Right lung (tissue), 5 donors: ENCODE measurements around the gene SLC35D3. TPM values are rescaled to one million over a fixed set of nuclear protein-coding genes. Genes with fewer than 3 reads are reported as not detected.
"Not testable (repeated sequence)": the region's sequence is repeated elsewhere in the genome, so short reads cannot be mapped to it uniquely, and the experiment has no call there.

Source experiments
- DNase-seq, 2 donors: peaks; one replicate each; pipeline ENCODE4 v3.0.0-alpha.2; 2013
- polyA plus RNA-seq, 5 donors: library from polyadenylated mRNA; unstranded; fragments of 120-200 nt; gene quantifications; one replicate each; pipeline versions ENCODE4 v1.2.1 to v1.2.3, GENCODE V29; 2013; ENCODE audit warnings: inconsistent platforms in 1 of 5, low replicate concordance in 1 of 5; ENCODE audit not compliant: insufficient read length in 5 of 5, insufficient read depth in 1 of 5

Gene SLC35D3
- polyA plus RNA-seq, 5 donors, result 1.1 to 2.3 (median 1.5) TPM

DNA sequence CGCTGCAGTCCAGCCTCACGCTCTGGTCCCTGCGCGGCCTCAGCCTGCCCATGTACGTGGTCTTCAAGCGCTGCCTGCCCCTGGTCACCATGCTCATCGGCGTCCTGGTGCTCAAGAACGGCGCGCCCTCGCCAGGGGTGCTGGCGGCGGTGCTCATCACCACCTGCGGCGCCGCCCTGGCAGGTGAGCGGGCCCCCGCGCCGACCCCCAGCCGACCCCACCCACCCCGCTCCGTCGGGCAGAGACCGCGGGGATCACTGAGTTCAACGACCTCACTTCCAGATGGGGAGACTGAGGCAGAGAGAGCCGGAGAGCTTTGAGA lies 545 bp downstream of the SLC35D3 start:
- DNase-seq, result no peak

DNA sequence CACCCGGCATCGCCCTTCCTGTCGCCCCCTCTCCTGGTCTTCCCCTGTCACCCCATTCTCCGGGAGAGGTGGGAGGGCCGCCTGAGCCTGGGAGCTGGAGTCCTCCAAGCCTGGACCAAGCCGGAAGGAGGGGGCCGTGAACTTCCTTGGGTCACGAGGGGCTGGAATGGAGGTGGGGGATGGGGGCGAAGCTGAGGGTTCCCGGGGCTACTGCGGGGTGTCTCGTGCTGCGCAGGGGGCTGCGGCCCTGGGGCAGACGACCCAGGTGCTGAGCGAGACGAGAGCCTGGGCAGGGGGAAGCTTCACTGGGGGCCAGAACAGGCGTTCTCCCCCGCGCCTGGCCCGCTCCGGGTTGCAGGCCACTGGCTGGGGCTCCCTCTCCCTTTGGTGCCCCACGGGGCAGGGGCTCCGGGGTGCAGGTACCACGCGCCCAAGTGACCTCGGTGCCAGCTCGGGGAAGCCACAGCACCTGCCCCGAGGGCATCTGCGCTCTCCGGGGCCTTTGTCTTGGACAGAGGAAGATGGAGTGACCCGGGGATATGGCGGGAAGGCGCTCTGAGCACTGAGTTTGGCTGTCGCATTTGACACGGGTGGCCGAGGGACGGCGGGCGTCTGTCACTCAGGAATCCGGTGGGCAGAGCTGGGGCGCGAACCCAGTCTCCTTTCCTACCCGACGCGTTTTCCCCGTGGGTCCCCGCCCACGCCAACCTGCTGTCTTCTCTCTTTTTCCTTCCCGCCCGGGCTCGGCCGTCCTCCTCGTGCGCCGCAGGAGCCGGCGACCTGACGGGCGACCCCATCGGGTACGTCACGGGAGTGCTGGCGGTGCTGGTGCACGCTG lies 1.2 kb downstream of the SLC35D3 start:
- no peak for DNase-seq

DNA sequence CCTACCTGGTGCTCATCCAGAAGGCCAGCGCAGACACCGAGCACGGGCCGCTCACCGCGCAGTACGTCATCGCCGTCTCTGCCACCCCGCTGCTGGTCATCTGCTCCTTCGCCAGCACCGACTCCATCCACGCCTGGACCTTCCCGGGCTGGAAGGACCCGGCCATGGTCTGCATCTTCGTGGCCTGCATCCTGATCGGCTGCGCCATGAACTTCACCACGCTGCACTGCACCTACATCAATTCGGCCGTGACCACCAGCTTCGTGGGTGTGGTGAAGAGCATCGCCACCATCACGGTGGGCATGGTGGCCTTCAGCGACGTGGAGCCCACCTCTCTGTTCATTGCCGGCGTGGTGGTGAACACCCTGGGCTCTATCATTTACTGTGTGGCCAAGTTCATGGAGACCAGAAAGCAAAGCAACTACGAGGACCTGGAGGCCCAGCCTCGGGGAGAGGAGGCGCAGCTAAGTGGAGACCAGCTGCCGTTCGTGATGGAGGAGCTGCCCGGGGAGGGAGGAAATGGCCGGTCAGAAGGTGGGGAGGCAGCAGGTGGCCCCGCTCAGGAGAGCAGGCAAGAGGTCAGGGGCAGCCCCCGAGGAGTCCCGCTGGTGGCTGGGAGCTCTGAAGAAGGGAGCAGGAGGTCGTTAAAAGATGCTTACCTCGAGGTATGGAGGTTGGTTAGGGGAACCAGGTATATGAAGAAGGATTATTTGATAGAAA lies 2.0 kb downstream of the SLC35D3 start:
- DNase-seq, result no peak

DNA sequence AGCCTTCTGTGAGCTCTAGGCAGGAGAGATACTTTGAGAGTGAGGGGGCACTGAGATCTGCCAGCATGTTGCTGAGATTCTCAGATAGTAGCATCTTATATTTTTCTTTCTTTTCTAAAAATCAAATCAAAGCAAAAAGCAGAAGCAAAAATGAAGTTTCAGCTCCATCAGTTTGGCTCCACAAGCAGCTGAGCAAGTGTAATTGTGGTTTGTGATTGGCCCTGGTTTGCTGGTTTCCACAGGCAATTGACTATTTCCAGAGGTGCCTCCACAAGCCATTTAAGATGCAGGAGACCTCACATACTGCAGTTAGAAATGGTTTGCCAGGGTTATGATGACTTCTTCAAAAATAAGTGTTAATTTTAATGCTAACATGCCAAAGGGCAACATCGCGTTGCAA lies 4.3 kb downstream of the SLC35D3 start:
- DNase-seq, result no peak

DNA sequence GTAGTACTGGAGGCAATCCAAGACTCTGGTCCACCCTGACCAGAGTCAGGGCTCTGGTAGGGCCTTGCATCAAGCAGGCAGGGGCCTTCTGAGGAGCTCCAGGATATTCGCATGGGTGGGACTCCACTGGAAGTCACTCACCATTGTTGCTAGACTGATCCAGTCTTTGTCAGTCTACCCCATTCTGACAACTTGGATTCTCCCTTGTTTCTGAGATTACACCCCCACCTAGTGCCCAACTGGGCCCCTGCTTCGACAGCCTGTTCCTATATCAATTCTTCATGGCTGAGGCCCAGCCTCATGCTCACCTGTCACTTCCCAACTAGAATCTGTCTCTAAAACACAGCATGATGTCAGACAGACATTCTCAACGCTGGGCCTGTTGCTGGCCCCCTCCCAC lies 5.2 kb downstream of the SLC35D3 start:
- no peak for DNase-seq

DNA sequence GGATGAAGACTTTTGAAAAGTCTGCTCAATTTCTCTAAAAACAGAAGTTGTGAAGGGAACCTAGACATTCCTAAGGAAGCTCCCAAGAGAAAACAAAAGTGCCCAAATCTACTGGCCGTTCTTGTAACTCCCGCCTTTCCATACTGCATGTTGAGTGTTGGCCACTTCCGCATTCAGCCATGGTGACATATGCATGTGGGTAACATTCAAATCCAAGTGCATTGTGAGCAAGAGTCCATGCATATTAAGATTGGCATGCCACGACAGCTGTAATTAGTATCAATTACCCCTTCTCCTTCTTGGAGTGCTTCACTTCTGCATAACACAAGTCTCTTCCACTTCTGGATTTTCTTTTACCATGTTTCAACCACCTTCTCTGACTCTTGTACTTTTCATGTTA lies 8.4 kb downstream of the SLC35D3 start:
- no peak for DNase-seq

DNA sequence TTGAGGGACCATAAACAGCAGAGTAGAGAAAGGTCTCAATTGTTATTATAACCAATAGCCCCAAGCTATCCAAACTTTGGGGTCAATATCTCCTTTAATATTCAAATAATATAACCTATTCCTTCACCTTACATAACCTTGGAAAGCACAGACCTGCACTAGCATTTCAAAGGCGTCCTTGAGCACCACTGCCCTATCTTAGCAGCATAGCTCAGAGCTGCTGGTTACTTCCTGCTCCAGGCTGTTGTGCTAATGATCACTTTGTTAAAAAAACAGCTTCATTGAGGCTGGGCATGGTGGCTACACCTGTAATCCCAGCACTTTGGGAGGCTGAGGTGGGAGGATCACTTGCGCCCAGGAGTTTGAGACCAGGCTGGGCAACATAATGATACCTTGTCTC lies 10.5 kb downstream of the SLC35D3 start:
- DNase-seq, result no peak

DNA sequence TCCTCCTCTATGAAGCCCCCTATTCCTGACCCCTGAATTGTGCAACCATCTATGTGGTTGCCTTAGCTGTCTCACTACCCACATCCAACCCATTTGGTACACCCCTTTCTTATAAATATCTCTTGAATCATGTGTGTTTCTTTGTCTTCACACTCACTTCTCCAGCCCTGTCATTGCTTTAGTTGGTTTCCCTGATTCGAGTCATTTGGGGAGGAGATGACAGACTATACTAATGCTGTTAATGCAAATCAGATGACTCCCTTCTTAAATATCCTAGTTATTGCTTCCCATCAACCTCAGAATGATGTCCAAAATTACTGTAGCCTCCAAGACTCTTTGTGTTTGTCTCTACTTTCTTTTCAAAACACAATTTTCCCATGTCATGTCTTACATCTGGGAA lies 23.0 kb downstream of the SLC35D3 start:
- no peak for DNase-seq

DNA sequence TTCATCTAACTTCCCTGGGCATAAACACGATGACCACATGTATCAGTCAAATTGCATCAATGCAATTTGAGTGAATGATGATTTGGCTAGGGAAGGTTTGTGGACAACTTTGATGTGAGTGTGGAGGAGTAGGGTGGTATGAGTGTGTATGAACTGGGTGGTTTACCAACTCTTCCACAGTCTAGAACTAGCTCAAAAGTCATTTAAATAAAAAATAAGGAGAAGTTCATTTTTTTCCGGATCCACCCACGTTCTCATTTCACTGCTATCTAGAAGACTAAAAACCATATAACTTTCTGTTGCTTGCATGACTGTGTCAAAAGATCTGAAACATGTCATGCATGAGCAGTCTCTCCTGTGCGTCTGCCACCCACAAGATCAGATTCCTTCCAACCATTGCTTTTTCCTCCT lies 23.6 kb downstream of the SLC35D3 start:
- DNase-seq, result no peak

DNA sequence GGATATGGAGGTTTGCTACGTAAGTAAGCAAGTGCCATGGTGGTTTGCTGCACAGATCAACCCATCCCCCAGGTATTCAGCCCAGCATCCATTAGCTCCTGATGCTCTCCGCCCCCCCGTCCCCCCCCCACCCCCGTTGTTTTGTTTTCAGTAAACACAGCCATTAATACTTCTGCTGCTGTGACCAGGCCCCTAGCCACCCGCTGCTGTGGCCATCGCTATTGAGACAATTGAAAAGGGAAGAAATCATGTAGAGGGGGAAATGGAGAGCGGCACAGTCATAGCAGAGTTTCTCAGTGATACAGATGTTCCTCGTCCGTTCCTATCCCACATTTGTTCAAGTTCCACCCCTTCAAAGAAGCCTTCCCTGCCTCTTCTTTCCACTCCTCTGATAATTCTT lies 24.9 kb downstream of the SLC35D3 start:
- no peak for DNase-seq

DNA sequence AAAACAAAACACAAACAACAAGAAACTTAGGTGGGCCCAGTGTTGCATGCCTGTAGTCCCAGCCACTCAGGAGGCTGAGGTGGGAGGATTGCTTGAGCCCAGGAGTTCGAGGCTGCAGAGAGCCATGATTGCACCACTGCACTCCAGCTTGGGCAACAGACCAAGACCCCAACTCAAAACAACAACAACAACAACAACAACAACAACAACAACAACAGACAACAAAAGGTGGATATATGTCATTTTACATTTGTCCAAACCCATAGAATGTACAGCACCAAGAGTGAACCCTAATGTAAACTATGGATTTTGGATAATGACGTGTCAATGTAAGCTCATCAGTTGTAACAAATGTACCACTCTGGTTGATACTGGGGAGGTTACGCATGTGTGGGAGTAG lies 27.9 kb downstream of the SLC35D3 start:
- not testable (repeated sequence) for DNase-seq

DNA sequence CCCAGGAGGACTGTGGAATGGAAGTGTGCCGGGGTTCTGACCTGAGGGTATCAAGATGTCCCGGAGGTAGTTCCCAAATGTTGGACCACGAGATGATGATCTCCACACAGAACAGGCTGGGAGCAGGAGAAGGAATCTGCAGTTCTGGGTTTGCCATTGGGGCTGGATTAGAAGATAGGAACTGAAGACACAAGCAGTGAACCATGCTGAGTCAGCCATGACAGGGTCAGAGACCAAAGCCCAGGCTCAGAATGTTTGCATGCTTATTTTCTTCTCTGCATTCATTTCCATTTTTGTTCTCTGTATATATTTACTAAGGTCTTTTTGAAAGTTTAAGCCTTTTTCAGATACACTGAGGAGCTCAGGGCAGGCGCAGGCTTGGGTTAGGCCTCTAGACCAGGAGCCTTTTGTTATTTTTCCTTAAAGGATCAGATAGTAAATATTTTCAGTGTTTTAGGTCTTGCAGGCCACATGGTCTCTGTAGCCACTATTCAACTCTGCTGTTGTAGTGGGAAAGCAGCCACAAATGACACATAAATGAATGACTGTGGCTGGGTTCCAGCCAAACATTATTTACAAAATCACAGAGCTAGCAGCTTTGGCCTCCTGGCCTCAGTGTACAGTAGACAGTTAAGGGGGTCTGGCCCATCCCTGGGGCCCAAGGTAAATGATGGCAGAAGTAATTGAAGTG lies 28.5 kb downstream of the SLC35D3 start:
- DNase-seq, result no peak

DNA sequence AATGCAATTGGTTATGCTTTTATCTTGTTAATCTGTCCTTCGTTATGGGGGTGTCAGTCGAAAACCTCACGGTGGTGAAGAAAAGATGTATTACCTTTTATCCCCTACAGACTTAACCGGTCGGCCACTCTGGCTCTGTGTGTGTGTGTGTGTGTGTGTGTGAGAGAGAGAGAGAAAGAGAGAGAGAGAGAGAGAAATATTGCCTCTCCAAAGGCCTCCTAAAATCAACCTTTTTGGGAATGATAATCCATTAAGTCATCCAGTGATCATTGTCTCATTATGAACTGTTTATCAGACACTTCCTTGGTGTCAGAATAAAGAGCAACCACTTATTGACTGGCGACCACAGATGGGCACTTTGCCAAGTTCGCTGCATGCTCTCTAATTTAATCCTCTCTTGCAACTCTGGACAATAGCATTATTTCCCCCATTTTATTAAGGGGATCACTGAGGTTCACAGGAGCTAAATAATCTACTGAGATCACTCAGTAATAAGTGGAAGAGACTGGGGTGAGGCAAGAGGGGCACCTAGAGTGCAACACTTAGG lies 30.7 kb downstream of the SLC35D3 start:
- DNase-seq, result no peak

DNA sequence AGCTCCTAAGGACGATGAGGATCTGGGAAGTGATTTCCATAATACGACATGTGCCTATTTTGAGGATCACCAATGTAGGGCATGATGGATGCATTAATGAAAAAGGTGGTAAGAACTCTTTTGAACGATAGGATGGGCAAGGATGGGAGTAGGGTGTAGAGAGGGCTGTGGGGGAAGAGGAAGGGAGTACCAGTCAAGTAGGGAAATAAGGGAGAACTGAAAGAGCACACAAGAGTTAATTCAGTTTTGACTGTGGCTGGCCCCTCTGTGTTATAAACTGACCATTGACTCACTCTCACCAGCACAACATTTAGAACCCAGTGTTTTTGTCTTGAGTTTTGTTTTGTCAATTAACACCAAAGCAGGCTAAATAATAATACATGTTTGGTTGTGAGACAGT lies 33.0 kb downstream of the SLC35D3 start:
- DNase-seq, result no peak

DNA sequence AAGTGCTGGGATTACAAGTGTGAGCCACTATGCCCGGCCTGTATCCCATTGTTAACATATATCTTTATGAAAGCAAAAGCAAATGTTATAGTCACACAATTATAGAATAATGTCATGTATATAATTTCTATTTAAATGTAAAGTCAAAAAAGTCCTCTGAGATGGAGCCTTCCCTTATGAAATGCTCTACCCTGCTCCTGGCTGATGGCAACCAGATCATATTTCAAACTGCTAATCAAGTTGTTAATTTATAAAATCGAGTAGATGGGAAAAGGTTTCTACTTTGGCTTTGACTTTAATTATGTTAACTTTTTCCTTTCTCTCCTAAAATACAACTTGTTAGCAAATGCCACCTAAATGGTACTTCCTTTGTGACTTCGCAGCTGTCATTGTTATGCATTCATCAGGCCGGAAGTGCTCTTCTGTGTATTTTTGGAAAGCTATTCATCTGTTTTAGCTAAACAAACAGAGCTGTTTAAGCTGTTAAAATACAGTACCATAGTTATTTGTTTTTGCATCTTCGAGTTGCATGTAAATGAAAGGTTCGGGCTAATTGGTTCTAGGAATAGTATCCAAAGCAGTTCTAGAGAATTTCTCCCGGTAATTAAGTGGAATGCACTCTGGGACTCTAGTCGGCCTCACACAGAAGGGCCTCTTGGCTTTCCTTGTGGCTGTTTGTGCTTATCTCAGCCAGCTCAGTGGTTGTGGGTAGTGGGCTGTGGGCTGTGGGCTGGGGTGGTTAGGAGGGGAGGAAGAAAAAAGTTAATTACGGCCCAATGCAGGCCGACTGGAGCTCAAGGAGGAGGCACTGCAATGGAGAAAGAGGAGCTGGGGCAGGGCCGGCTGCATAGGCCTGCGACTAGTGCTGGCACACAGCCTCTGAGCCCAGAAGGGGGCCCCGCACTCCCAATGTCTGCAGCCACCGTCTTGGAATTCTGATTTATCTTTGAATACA lies 34.8 kb downstream of the SLC35D3 start:
- no peak for DNase-seq

DNA sequence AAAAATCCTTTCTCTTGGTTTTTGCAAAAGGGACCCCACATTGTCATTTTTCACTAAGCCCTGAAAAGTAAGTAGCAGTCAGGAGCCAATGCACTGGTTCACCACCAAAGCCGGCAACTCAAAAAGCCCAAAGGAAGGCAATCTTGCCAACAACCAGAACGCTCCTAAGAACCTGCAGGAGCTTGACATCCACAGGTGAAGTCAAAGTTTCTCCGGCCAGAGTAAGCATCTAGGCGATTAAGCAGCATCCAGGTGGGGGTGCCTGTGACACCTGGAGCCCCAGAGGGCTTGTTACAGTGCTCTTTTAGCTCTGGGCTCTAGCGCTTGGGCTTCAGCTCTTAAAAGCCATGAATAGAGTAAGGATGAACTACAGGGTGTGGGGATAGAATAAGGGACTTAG lies 36.1 kb downstream of the SLC35D3 start:
- DNase-seq, result no peak

DNA sequence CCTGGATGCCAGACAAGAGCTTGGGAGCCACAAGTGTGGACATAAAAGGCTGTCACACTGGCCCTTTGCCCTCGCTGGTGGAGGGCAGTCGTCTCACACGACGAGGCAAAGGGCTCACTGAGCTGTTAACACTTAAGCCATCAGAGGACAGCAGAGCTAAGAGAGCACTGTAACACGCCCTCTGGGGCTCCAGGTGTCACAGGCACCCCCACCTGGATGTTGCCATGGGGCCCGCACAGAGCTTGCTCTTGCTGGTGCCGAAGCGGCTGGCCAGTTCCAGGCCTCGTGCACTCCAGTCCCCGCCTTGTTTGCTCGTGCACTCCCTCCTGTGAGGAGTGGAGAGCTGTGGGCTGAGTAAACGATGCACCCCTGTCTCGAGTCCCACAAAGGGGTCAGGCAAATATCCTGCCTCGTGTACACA lies 37.4 kb downstream of the SLC35D3 start:
- no peak for DNase-seq

DNA sequence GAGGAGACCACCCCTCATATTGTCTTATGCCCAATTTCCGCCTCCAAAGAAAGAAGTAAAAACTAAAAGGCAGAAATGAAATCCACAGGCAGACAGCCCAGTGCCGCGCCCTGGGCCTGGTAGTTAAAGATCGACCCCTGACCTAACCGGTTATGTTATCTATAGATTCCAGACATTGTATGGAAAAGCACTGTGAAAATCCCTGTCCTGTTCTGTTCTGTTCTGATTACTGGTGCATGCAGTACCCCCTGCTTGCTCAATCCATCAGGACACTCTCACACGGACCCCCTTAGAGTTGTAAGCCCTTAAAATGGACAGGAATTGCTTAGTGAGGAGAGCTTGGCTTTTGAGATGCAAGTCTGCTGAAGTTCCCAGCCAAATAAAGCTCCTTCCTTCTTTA lies 37.8 kb downstream of the SLC35D3 start:
- DNase-seq, result not testable (repeated sequence)

DNA sequence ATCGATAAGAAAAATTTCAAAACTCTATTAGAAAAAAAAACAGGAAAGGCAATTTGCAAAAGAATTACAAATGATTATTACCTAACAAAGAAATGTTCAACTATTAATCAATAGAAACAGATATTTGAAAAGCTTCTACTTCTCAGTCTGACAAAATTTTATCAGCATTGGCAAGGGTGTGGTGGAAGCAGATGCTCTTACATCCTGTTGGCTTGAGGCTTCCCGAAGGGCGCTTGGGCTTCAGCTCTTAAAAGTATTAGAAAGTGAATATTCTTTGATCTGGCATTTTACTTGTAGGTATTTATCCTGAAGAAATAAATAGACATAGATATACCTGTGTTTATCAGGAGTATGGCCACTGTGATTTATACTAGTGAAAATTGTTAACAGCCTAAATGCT lies 38.7 kb downstream of the SLC35D3 start:
- DNase-seq, result no peak

DNA sequence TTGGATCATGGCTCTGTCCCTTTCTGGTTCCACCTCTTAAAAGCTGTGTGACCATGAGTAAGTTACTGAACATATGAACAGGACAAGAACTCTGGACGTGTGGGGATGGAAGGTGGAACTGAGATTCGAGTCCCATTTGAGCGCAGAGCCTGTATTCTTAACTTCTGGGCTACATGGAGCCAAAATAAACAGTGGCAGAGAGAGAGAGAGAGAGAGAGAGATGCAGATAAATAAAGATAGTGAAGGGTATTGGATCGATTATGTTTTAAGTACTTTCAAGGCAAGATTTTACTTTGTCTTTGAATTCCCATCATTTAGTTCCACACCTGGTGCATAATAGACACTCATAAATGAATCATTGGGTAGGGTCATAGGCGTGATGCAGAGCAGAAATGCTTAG lies 39.7 kb downstream of the SLC35D3 start:
- no peak for DNase-seq

DNA sequence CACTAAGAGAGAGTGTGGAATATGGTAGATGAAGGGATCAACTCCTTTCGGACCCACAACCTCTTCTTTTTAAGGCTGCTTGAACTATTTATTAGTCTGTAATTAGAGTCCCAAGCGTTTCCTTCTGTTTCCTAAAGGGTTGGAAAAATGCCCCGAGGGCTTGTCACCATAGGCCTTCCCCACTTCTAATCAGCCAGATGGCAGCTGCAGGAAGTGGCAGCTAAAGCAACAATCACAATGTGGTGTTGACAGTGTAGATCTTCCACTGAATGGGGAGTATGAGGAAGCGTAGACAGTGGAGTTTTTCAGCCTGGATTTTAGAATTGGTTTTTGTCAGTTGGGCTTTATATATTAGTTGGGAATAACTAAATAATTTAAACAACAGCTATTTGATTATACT lies 40.6 kb downstream of the SLC35D3 start:
- peak in 1 of 2 donors; percentile 31 for DNase-seq
